ENCODE data around the gene NDOR1.

DNA sequence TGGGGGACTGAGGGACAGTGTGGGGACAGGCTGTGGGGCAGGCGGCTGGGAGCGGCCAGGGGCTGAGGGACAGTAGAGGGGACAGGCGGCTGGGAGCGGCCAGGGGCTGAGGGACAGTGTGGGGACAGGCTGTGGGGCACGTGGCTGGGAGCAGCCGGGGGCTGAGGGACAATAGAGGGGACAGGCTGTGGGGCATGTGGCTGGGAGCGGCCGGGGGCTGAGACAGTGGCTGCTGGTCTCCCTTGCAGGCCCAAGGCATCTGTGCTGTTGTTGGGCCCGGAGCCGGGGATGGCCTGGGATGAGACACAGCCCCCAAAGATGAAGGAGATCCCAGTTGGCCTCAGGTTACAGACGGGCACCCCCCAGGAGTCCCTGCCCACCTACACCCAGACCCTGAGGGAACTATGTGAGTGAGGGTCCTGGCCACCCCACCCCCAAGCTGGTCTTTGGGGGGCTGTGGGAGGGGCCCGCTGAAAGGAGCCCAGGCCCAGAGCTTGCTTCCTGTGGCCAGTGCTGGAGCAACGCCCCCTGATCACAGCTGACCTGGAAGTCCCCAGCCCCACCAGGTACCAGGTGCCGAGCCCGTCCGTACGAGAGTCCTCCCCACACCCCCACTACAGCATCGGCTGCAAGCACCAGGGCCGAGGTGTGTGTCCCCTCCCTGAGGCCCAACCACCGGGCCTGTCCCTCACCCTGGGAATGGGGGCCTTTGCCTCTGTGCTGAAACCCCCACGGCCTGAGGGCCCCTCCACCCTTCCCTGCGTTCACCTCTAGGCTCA lies 46.2 kb downstream of the NDOR1 start:
- TF ChIP-seq POLR2A (IDR thresholded peaks at IDR 0.05) (no peak), CTCF (IDR thresholded peaks at IDR 0.05) (no peak)
